HG03354 (cell line): ENCODE measurements around the gene PTPRD.
A peak's percentile ranks its signal among the peaks of the same experiment; 100 is the strongest.

Experiments used
- ATAC-seq: cut with Tn5 transposase; IDR thresholded peaks from one replicate; pipeline ENCODE4 v1.9.1; 2021; ENCODE audit warnings: mild to moderate bottlenecking; ENCODE audit not compliant: unreplicated experiment, poor library complexity, severe bottlenecking

The PTPRD gene

DNA sequence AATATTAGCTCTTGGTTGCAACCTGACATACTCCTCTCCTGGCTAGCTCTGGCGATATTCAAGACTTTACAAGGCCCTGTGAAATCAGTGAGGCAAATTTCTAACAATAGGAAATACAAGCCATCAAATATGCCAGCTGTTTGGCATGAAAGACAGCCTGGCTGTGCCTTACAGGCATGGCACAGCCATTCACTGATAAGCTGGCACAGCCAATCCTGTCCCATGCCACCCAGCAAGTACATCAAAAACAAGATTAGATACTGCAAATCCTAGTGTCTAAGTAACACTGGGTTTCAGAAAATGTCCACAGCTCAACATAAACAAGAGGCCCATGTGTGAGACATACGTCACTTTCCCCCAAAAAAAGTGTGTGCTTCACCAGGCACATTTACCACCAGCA is 1767.4 kb downstream of the PTPRD start:
- ATAC-seq: no peak

DNA sequence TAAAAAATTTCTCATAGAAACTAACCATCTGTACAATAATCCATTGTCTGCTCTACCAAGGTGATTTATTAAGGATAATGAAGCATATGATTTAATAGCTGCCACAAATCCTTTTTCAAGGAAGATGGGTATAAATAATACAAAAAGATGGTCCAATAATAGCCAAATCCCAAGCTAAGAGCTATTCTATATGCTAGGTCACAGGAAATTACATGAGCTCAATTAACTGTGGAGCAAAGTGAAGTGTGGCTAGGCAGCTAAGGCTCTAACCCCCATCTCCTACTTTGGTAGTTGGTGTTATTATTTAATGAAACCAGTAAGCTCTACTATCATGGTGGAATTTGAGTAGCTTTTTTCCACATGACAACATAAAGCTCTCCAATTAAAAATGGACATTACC is 1768.3 kb downstream of the PTPRD start:
- no peak for ATAC-seq

DNA sequence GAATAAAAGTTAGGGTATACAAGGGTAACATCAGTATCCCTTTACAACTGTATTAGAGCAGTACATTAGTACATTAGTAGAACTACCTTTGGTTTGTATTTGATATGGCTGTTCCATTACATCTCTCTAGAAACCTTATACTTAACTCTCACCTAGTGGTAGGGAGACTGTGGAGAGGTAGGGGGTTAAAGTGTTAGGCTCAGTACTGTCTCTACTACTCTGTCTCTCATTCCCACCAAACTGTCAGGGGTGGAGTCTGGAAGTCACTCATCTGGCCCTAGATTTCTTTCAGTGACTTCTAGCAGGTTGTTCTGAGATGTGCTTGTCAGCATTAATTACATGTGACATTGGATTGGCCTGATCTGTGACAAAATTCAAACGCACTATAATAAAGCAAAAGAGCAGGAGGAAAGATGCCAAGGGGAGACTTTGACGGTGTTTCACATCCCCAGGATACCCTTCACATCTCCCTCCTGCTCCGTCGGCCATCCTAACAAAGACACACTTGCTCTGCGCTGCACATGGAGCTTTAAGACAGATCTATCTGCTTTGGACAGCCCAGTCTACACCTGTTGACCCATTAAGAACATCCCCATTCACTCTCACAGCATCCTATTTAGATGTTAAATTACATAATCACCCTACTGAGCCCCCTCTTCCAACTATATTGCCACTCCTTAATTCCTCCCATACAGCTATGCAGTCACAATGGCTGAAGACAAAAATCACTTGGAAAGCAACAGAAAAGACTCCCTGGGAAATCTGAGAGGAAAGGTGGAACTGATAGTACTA is 1770.2 kb downstream of the PTPRD start:
- ATAC-seq: no peak

DNA sequence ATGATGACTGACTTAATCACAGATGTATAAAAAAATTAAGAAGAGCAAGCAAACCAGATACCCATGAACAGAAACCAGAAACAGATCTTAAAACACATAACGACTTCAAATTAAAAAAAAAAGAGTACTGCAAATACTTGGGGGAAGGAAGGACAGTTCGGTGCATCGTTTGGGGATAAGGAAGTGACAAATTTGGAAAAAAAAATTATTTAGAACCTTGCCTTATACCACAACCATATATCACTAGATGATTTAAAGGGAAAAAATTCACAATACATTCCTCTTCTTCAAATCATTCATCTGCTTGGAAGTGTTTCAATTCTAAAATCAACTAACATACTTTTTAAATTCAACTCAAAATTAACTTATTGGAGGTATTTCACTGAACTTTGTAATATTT is 1774.7 kb downstream of the PTPRD start:
- ATAC-seq: no peak

DNA sequence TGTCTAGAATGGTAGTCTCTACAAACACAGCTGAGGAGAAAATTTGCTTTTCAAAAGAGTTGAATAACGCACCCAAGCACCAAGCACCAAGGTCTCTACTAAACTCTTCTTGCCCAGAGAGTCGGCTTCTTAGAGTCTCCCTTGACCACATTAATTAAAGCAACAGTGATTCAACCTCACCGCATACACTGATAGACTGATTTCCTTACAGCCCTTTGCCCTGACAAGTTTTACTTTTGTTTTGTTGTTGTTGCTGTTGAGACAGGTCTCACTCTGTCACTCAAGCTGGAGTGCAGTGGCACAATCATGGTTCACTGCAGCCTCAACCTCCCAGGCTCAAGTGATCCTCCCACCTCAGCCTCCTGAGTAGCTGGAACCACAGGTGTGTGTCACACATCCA is 1777.5 kb downstream of the PTPRD start:
- no peak for ATAC-seq

DNA sequence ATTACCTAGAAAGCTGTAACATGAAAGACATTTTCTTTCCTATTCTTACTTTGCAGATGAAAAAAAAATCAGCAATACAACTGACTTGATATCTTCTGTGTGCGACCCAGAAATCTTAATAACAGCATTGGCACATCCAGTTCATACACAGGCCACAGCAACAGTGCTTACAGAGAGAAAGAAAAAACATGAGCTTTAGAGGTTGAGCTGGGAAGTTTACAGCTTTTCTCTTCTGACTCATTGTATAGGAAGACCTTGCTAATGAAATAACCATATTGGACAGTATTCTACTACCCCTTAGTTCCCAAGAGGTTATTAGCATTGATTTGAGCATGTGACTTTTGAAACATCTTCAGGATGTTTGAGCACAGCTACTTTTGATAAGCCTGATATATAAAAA is 1779.8 kb downstream of the PTPRD start:
- ATAC-seq: no peak

DNA sequence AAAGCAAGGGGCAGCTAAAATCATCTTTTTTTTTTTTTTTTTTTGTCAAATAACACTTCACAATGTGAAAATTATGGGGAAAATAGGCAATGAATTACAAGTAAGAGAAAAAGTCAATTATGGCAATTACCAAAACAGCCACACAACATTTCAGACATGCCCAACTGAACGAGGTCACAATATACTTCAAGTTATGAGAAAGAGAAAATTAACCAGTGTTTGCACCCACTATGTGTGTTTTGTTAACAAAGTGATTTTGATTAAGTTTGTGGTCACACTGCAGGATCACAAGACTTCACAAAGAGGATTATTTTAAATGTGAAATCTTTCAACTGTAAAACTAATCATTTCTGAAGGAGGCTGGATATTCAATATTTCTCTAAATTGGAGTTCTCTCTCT is 1780.4 kb downstream of the PTPRD start:
- ATAC-seq: no peak

DNA sequence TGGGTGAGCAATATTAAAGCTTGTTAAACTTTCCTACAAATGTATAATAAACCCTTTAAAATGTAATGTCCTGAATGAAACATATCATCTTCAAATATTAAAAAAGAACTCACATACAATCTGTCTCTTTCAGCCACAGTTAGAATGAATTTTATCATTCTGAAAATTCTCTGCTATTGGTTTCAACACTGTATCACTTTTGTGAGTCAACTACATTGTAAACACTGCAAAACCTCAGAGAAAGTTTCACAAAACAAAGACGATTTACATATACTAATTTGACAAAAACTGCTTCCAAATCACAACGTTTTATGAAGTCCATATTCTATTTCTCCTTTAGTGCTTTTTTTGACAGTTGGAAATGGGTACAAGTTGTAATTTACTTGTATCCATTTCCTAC is 1781.2 kb downstream of the PTPRD start:
- ATAC-seq: no peak

DNA sequence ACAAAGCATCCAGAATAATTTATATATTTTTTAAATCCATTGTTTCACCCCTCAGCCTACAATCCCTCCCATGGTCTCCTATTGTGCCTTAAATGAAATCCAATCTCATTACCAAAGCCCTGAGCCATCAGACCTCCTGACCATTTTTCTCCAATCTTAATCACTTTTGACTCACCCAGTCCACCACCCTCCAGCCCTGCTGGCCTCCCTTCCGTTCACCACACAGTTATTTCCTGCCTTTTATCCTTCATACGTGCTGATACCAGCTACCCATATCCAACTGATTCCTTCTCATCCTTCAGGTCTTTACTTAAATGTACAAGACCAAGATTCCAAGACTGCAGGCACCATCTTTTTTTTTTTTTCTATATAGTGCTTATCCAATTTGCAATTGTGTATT is 1786.5 kb downstream of the PTPRD start:
- ATAC-seq: no peak

DNA sequence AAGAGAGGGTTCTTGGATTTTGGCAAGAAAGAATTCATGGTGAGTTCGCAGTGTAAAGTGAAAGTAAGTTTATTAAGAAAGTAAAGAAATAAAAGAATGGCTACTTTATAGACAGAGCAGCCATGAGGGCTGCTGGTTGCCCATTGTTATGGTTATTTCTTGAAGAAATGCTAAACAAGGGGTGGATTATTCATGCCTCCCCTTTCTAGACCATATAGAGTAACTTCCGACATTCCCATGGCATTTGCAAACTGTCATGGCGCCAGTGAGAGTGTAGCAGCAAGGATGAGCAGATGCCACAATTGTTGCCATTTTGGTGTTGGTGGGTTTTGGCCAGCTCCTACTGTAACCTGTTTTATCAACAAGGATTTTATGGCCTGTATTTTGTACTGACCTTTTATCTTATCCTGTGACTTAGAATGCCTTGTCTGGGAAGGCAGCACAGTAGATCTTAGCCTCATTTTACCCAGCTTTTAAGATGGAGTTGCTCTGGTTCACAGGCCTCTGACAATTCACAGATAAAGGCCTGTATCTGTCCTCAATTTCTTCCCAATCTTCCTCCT is 1787.1 kb downstream of the PTPRD start:
- no peak for ATAC-seq

DNA sequence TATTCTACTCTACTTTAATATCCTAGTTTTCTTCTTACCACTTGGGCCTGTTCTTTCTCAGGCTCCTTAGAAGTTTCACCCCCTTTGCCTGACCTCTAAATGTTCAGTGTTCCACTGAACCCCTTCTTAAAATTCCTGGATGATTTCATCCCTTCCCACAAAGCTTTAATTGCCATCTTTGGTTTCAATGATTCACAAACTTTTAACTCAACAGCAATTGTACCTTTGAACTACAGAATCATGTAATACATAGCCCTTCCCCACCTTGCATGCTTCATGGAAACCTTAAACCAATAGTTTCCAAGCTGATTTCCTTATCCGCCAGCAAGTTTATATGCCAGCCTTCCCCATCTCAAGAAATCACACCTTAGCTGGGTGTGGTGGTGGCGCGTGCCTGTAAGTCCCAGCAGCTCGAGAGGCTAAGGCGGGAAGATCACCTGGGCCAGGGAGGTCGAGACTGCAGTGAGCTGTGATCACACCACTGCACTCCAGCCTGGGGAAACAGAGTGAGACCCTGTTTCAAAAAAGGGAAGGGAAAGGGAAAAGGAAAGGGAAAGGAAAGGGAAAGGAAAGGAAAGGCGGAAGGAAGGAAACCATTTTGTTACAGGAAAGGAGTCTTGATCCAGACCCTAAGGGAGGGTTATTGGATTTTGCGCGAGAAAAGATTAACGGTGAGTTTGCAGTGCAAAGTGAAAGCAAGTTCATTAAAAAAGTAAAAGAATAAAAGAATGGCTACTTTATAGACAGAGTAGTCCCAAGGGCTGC is 1789.5 kb downstream of the PTPRD start:
- no peak for ATAC-seq

DNA sequence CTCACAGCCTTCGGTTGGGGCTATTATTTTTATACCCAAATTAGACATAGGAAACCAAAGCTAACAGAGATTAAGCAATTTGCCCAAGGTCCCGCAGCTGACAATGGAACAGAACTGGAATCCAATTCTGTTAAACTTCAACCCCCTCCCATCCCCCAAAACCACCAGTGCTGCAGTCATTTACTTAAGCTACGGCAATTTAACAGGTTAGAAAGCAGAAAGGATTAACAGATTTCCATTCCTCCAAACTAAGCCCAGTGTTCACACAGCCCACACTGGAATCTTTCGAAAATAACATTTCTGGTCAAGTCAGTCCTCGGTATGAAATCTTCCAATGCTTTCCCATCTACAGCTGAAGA is 1790.2 kb downstream of the PTPRD start:
- ATAC-seq: no peak

DNA sequence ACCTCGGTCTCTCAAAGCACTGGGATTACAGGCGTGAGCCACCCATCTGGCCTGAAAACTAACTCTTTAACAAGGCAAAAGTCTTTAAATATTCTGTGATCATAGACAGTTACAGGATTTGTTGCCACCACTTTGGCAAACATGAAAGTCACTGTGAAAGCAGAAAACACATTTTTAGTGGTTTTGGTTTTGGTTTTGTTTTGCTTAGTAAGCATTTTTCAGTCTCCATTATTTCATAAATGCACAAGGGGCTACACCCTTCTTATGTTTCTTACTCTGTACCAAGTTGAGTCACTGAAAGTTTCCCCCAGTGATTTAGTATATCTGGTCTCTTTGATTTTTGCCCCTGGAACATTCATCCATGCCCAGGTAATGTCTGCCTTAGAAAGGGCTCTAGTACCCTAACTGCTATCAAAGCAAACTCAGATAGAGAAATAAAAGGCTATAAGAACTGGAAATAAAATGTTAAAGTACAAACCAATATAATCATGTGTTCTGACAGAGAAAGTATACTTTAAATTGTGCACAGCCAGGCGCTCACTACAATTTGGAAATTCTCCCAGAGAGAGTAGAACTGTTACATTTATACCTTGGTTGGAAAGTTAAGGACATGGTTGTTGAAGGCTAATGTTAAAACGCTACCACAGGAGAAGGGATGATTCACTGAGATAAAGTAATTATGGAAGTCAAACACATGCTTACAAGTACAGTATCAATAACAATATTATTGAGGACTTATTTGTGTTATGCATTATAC is 1790.7 kb downstream of the PTPRD start:
- peak; percentile 51 for ATAC-seq

DNA sequence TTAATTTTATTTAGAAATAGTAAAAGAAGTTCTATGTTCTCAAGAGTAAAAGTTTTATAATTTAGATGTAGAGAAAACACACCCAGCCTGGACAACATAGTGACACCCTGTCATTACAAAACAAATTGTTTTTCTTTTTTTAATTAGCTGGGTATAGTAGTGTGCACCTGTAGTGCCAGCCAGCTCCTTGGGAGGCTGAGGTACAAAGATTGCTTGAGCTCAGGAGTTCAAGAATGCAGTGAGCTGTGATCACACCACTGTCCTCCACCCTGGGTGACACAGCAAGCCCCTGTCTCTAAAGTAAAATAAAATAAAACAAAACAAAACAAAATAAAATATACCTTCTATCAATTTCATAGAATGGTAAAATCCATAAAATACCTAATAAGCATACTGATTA is 1795.5 kb downstream of the PTPRD start:
- ATAC-seq: no peak

DNA sequence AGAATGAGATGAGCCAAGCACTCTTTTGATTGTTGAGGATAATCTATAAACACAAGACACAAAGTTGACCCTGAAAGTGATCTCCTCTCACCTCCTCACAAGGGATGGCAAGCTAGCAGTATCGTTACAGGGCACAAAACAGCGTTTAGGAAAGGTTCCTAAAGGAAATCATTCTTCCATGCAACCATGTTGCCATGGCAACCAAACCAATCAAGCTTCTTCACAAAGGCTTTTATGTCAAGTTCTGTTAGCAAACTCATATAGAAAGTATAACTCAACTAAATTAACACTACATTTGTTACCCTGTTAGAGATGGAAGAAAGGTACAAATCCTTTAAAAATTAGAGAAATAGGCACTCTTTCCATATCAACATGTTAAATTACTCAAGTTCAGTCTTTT is 1796.4 kb downstream of the PTPRD start:
- ATAC-seq: no peak

DNA sequence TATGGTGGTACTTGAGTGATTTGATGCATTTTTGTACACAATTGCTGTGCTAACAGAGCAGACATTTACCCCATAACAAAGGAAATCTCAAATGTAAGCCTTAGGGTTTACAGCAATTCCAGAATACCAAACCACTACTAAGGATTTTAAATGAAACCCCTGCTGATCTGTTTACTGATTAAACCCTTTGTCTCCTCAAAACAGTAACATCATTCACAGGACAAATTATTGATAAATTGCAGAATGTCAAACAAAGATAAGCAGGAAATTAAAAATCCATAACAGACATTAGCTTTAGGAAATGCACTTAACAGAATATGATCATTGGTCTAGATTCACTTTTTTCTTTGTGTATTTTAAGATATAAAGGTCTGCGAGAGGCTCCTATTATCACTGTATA is 1796.9 kb downstream of the PTPRD start:
- ATAC-seq: no peak

DNA sequence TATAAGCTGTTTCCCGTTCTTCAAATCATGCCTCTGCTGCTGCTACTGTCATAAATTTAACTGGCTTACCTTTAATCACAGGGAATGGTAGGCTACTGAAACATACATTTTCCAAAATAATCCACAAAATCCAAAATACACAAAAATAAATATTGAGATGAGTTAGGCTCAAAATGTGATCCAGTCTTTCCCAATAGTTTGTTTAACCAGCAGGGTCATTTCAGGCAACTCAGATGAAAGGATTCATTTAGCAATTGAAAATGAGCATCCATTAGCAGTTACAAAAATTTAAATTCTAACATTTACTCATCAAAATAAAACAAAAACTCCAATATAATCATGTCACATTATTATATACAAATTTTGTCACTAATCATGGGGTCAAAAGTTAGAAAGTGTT is 1797.6 kb downstream of the PTPRD start:
- ATAC-seq: no peak

DNA sequence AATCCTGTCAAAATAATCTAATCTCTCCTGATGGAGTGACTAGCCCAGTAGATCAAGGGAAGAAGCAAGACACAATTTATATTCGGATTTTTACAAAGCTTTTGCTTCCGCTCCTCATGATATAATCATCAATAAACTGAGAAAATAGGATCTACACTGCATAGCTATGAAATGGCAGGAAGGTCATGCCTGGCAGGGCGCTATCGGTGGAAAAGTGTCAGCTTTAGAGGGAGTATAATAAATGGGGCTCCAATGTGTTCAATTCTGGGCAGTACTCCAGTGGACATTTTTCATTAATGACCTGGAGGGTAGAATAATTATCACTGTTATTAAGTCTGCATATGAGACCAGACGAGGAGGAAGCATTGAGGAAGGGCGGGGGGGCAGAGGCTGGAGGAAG is 1799.9 kb downstream of the PTPRD start:
- ATAC-seq: no peak

DNA sequence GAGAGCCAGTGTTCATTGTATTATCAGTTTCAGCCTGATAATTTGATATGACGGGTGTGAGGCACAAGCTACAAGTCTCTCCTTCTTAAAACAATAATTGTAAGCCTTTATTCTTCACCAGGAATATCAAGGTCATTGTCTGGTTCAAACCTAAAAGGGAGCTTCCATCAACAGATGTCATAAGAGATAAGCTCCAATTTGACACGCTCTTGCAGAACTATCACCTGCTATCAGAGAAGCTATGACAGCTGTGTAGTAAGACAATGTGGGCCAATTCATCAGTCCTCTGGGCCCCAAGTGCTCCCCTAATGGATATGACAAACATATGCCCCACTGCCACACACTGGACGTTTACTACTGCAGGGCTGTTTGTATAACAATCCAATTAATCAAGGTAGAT is 1803.1 kb downstream of the PTPRD start:
- no peak for ATAC-seq

DNA sequence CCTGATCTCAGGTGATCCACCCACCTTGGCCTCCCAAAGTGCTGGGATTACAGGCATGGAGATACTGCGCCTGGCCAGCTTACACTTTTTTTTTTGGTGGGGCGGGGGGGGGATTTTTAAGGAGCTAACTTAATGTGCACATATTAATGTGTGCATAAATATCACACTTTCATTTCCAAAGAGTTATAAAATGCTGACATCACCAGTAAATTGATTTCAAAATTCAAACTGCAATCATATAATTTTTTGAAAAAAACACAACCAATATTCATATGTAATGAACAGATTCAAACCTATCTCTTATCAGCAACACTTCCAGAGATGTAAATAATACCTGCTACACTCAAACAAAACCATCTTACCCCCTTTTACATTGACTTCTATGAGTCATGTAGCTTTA is 1806.7 kb downstream of the PTPRD start:
- no peak for ATAC-seq
